AG04449 (cell line): ENCODE measurements around the gene CMTM3.

Source experiments
- CTCF ChIA-PET: fragments of 350-600 bp; formaldehyde crosslinking; extraction: SDS; loops from one replicate; lab custom pipeline; 2021; ENCODE audit warnings: antibody characterized with exemption; lab: Yijun Ruan, JAX
- POLR2A ChIA-PET: fragments of 400-600, 350-600 bp; formaldehyde crosslinking; extraction: SDS; loops from one replicate; lab custom pipeline; 2020; ENCODE audit warnings: antibody characterized with exemption, inconsistent platforms; lab: Yijun Ruan, JAX
- DNase-seq: peaks from one replicate; pipeline ENCODE4 v3.0.0-alpha.2; 2010; ENCODE audit warnings: low read depth, low spot score
- H3K4me3 ChIP-seq: 2 replicates; pipeline ENCODE4 v1.5.1; 2011; ENCODE audit warnings: low read depth, mild to moderate bottlenecking, control low read depth, low read length
- CTCF ChIP-seq: IDR thresholded peaks from one replicate; pipeline ENCODE4 v1.5.1; 2011; ENCODE audit warnings: mild to moderate bottlenecking, moderate library complexity, low read length, control low read depth, inconsistent platforms; ENCODE audit not compliant: insufficient read depth; ENCODE audit errors: missing control alignments

The CMTM3 gene

GRCh38 chr16:66572356-66572755 lies 32.1 kb upstream of the CMTM3 start:
- ChIA-PET POLR2A (no interaction called here), CTCF (interaction anchor here (1.0 to 3.3 kb wide), 4 partner anchors 8 to 165 kb away, joined by 3 to 21 read pairs (median 4); partner anchors contain the start of gene CMTM2)
- no peak overlapping the region for H3K4me3 ChIP-seq
- no peak for TF ChIP-seq CTCF
- DNase-seq, result no peak

GRCh38 chr16:66574081-66574480 lies 30.4 kb upstream of the CMTM3 start:
- ChIA-PET POLR2A (no interaction called here), CTCF (interaction anchor here (0.7 to 1.5 kb wide), 2 partner anchors 10 to 34 kb away, joined by 3 to 8 read pairs; no protein-coding TSS in a partner anchor)
- no peak for TF ChIP-seq CTCF
- no peak overlapping the region for H3K4me3 ChIP-seq
- no peak for DNase-seq

GRCh38 chr16:66574531-66574930 lies 30.0 kb upstream of the CMTM3 start:
- DNase-seq, result no peak
- H3K4me3 ChIP-seq, result no peak overlapping the region
- POLR2A ChIA-PET, result no interaction called here
- CTCF ChIA-PET, result interaction anchor here (0.9 to 1.5 kb wide), 4 partner anchors 9 to 34 kb away, joined by 3 to 8 read pairs (median 4); no protein-coding TSS in a partner anchor
- TF ChIP-seq CTCF, result no peak

GRCh38 chr16:66575060-66575459 lies 29.4 kb upstream of the CMTM3 start:
- TF ChIP-seq CTCF, result no peak
- no peak overlapping the region for H3K4me3 ChIP-seq
- ChIA-PET POLR2A (no interaction called here), CTCF (interaction anchor here (0.9 to 1.2 kb wide), 4 partner anchors 10 to 33 kb away, joined by 3 to 5 read pairs (median 3); no protein-coding TSS in a partner anchor)
- no peak for DNase-seq

GRCh38 chr16:66576296-66576695 lies 28.2 kb upstream of the CMTM3 start:
- DNase-seq, result no peak
- POLR2A ChIA-PET, result no interaction called here
- CTCF ChIA-PET, result interaction anchor here (1.3 kb wide), 1 partner anchor 33 kb away, joined by 3 read pairs; no protein-coding TSS in a partner anchor
- H3K4me3 ChIP-seq, result no peak overlapping the region
- TF ChIP-seq CTCF, result no peak

- no peak for TF ChIP-seq CTCF
- H3K4me3 ChIP-seq, result no peak within 1 kb of the TSS
- CTCF ChIA-PET, result interaction anchor here (0.9 to 3.8 kb wide), 8 partner anchors 8 to 72 kb away, joined by 3 to 21 read pairs (median 4); no protein-coding TSS in a partner anchor
- DNase-seq, result no peak
- POLR2A ChIA-PET, result no interaction called here
These were observed 25.6 kb upstream of the CMTM3 start, which contains the start of gene CMTM2 for GRCh38 chr16:66578651-66579531. CMTM2 (plus strand) TSS chr16:66579463; CDS start chr16:66579608, 145 bp downstream.
